ENCODE data around the gene CHCHD4.

CHCHD4 gene

GRCh38 chr3:14124615-14125192 is at the start of gene CHCHD4, which contains the start of gene TMEM43:
CHCHD4 (minus strand) TSS chr3:14124870; CDS start chr3:14124676, 194 bp downstream.
TMEM43 (plus strand) TSS chr3:14125052; CDS start chr3:14125194, 142 bp downstream.
- Mint-ChIP-seq H3K9me3 (ENCODE audit: low read depth) (no peaks in the 10 kb centered on the region), H3K36me3 (peaks cover 28% of the 10 kb centered on the region), H3K27me3 (no peaks in the 10 kb centered on the region), H3K4me1 (ENCODE audit: low read depth) (peaks cover 56% of the 10 kb centered on the region), H3K4me3 (peak within 1 kb of the TSS; percentile 97), H3K27ac (peak within 1 kb of the TSS; percentile 98)

- Mint-ChIP-seq H3K27ac (no peak overlapping the region), H3K4me1 (ENCODE audit: low read depth) (peaks cover 60% of the 10 kb centered on the region), H3K36me3 (peaks cover 22% of the 10 kb centered on the region)
Measured at GRCh38 chr3:14172496-14172895, 47.8 kb upstream of the CHCHD4 start.

GRCh38 chr3:14170531-14171159 is 46.0 kb upstream of the CHCHD4 start:
- no peak overlapping the region for H3K27ac Mint-ChIP-seq
- H3K4me1 Mint-ChIP-seq (ENCODE audit: low read depth) = peaks cover 44% of the 10 kb centered on the region
- H3K9me3 Mint-ChIP-seq (ENCODE audit: low read depth) = no peaks in the 10 kb centered on the region
- no peak overlapping the region for H3K4me3 Mint-ChIP-seq
- H3K27me3 Mint-ChIP-seq = no peaks in the 10 kb centered on the region
- peaks cover 28% of the 10 kb centered on the region for H3K36me3 Mint-ChIP-seq

More at GRCh38 chr3:14172496-14172895, 47.8 kb upstream of the CHCHD4 start:
- H3K9me3 Mint-ChIP-seq (ENCODE audit: low read depth) = no peaks in the 10 kb centered on the region
- H3K27me3 Mint-ChIP-seq = no peaks in the 10 kb centered on the region
- no peak overlapping the region for H3K4me3 Mint-ChIP-seq

GRCh38 chr3:14169871-14170270 is 45.2 kb upstream of the CHCHD4 start:
- no peak overlapping the region for H3K27ac Mint-ChIP-seq
- no peaks in the 10 kb centered on the region for H3K27me3 Mint-ChIP-seq
- no peaks in the 10 kb centered on the region for H3K9me3 Mint-ChIP-seq (ENCODE audit: low read depth)
- H3K4me3 Mint-ChIP-seq = no peak overlapping the region
- peaks cover 36% of the 10 kb centered on the region for H3K4me1 Mint-ChIP-seq (ENCODE audit: low read depth)
- H3K36me3 Mint-ChIP-seq = peaks cover 28% of the 10 kb centered on the region

- no peak overlapping the region for H3K27ac Mint-ChIP-seq
- no peak overlapping the region for H3K4me3 Mint-ChIP-seq
- H3K36me3 Mint-ChIP-seq = peaks cover 32% of the 10 kb centered on the region
- H3K9me3 Mint-ChIP-seq (ENCODE audit: low read depth) = no peaks in the 10 kb centered on the region
- peaks cover 32% of the 10 kb centered on the region for H3K4me1 Mint-ChIP-seq (ENCODE audit: low read depth)
- H3K27me3 Mint-ChIP-seq = no peaks in the 10 kb centered on the region
Measured at GRCh38 chr3:14169435-14169834, 44.8 kb upstream of the CHCHD4 start.

GRCh38 chr3:14166877-14167603 is 42.4 kb upstream of the CHCHD4 start:
- peaks cover 44% of the 10 kb centered on the region for H3K36me3 Mint-ChIP-seq
- H3K27ac Mint-ChIP-seq = no peak overlapping the region
- H3K4me3 Mint-ChIP-seq = no peak overlapping the region
- H3K9me3 Mint-ChIP-seq (ENCODE audit: low read depth) = peaks cover 6% of the 10 kb centered on the region
- peaks cover 15% of the 10 kb centered on the region for H3K4me1 Mint-ChIP-seq (ENCODE audit: low read depth)
- H3K27me3 Mint-ChIP-seq = no peaks in the 10 kb centered on the region

- peaks cover 11% of the 10 kb centered on the region for H3K9me3 Mint-ChIP-seq (ENCODE audit: low read depth)
- H3K4me3 Mint-ChIP-seq = no peak overlapping the region
- peaks cover 50% of the 10 kb centered on the region for H3K36me3 Mint-ChIP-seq
- H3K4me1 Mint-ChIP-seq (ENCODE audit: low read depth) = peaks cover 4% of the 10 kb centered on the region
- no peaks in the 10 kb centered on the region for H3K27me3 Mint-ChIP-seq
- H3K27ac Mint-ChIP-seq = no peak overlapping the region
Measured at GRCh38 chr3:14162178-14162577, 37.5 kb upstream of the CHCHD4 start.

GRCh38 chr3:14161282-14161681 is 36.6 kb upstream of the CHCHD4 start:
- Mint-ChIP-seq H3K27ac (no peak overlapping the region), H3K36me3 (peaks cover 50% of the 10 kb centered on the region), H3K27me3 (no peaks in the 10 kb centered on the region), H3K9me3 (ENCODE audit: low read depth) (peaks cover 11% of the 10 kb centered on the region), H3K4me1 (ENCODE audit: low read depth) (peaks cover 12% of the 10 kb centered on the region), H3K4me3 (no peak overlapping the region)

GRCh38 chr3:14159426-14159825 is 34.8 kb upstream of the CHCHD4 start:
- no peaks in the 10 kb centered on the region for H3K27me3 Mint-ChIP-seq
- no peak overlapping the region for H3K27ac Mint-ChIP-seq

GRCh38 chr3:14158370-14158769 is 33.7 kb upstream of the CHCHD4 start:
- Mint-ChIP-seq H3K4me1 (ENCODE audit: low read depth) (peaks cover 27% of the 10 kb centered on the region), H3K4me3 (no peak overlapping the region), H3K36me3 (peaks cover 34% of the 10 kb centered on the region), H3K9me3 (ENCODE audit: low read depth) (peaks cover 11% of the 10 kb centered on the region), H3K27me3 (no peaks in the 10 kb centered on the region), H3K27ac (no peak overlapping the region)

More at GRCh38 chr3:14159426-14159825, 34.8 kb upstream of the CHCHD4 start:
- Mint-ChIP-seq H3K9me3 (ENCODE audit: low read depth) (peaks cover 11% of the 10 kb centered on the region), H3K4me3 (no peak overlapping the region), H3K4me1 (ENCODE audit: low read depth) (peaks cover 19% of the 10 kb centered on the region), H3K36me3 (peaks cover 44% of the 10 kb centered on the region)

- Mint-ChIP-seq H3K36me3 (peaks cover 34% of the 10 kb centered on the region), H3K27me3 (no peaks in the 10 kb centered on the region), H3K4me3 (no peak overlapping the region), H3K27ac (no peak overlapping the region), H3K4me1 (ENCODE audit: low read depth) (peaks cover 27% of the 10 kb centered on the region), H3K9me3 (ENCODE audit: low read depth) (peaks cover 11% of the 10 kb centered on the region)
Measured at GRCh38 chr3:14157951-14158350, 33.3 kb upstream of the CHCHD4 start.

GRCh38 chr3:14156843-14157561 is 32.3 kb upstream of the CHCHD4 start:
- no peaks in the 10 kb centered on the region for H3K27me3 Mint-ChIP-seq
- H3K9me3 Mint-ChIP-seq (ENCODE audit: low read depth) = peaks cover 5% of the 10 kb centered on the region
- H3K4me3 Mint-ChIP-seq = no peak overlapping the region
- peaks cover 25% of the 10 kb centered on the region for H3K36me3 Mint-ChIP-seq
- H3K27ac Mint-ChIP-seq = no peak overlapping the region
- H3K4me1 Mint-ChIP-seq (ENCODE audit: low read depth) = peaks cover 27% of the 10 kb centered on the region

- H3K27me3 Mint-ChIP-seq = no peaks in the 10 kb centered on the region
- H3K27ac Mint-ChIP-seq = peak overlapping the region; percentile 34
- peaks cover 27% of the 10 kb centered on the region for H3K4me1 Mint-ChIP-seq (ENCODE audit: low read depth)
- H3K4me3 Mint-ChIP-seq = peak overlapping the region; percentile 34
- H3K36me3 Mint-ChIP-seq = peaks cover 17% of the 10 kb centered on the region
- H3K9me3 Mint-ChIP-seq (ENCODE audit: low read depth) = no peaks in the 10 kb centered on the region
Measured at GRCh38 chr3:14156201-14156600, 31.5 kb upstream of the CHCHD4 start.

GRCh38 chr3:14154895-14155440 is 30.3 kb upstream of the CHCHD4 start:
- no peak overlapping the region for H3K4me3 Mint-ChIP-seq
- H3K4me1 Mint-ChIP-seq (ENCODE audit: low read depth) = peaks cover 27% of the 10 kb centered on the region
- peaks cover 11% of the 10 kb centered on the region for H3K36me3 Mint-ChIP-seq
- no peaks in the 10 kb centered on the region for H3K9me3 Mint-ChIP-seq (ENCODE audit: low read depth)
- peak overlapping the region; percentile 28 for H3K27ac Mint-ChIP-seq
- H3K27me3 Mint-ChIP-seq = no peaks in the 10 kb centered on the region
